COR-L47 (cell line): ENCODE data around the gene IFIT1.
"Not testable (repeated sequence)": the region's sequence is repeated elsewhere in the genome, so short reads cannot be mapped to it uniquely, and the experiment has no call there.

Source experiments
- DNase-seq: peaks from one replicate; lab custom pipeline; 2025; lab: John Stamatoyannopoulos, UW

IFIT1 gene

DNA sequence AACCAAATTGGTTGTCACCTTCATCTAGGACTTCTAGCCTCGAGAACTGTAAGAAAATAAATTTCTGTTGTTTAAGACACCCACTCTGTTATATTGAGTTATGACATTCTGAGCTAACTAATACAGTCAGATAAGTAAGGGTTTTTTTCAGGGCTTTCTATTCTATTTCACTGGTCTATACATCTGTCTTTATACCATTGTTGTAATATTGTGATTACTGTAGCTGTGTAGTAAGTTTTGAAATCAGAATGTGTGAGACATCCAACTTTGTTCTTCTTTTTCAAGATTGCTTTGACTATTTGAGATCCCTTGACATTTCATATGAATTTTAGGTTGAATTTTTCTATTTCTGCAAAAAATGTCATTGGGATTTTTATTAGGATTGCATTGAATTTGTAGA lies 7.5 kb downstream of the IFIT1 start:
- no peak for DNase-seq

DNA sequence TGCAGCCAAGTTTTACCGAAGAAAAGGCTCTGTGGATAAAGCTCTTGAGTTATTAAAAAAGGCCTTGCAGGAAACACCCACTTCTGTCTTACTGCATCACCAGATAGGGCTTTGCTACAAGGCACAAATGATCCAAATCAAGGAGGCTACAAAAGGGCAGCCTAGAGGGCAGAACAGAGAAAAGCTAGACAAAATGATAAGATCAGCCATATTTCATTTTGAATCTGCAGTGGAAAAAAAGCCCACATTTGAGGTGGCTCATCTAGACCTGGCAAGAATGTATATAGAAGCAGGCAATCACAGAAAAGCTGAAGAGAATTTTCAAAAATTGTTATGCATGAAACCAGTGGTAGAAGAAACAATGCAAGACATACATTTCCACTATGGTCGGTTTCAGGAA lies 10.6 kb downstream of the IFIT1 start:
- no peak for DNase-seq

DNA sequence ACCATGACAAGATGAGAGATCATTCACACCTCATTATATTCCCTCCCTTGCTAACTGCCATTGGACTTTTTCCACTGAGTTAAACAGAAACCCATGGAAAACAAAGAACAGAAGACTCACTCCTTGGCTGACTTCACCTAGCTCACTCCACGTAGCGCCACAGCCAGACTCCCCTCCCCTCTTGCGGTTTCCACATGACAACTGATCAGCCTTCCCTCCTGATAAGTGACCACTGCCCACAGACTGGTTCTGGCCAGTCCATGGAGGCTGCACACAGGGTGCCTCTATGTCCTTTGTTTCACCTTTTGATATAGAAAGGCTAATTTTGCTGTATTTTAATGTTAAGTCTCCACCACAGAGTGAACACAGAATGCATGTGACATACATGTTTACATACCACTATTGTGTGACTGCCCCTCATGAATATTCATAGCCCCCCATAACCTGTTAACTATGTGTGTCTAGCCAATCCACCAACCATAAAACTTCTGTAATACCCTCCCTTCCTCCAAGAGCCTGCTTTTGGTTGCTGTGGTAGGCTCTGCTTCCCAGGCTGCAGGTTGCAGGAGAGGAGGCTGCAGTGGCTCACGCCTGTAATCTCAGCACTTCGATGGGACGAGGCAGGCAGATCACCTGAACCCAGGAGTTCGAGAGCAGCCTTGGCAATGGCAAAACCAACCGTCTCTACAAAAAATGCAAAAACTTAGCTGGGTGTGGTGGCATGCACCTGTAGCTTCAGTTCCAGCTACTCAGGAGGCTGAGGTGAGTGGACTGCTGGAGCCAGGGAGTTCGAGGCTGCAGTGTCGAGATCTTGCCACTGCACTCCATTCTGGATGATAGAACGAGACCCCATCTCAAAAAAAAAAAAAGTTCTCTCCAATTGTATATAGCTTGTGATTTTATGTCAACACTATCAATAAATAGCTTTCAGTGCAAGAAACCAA lies 12.0 kb downstream of the IFIT1 start:
- DNase-seq = no peak

DNA sequence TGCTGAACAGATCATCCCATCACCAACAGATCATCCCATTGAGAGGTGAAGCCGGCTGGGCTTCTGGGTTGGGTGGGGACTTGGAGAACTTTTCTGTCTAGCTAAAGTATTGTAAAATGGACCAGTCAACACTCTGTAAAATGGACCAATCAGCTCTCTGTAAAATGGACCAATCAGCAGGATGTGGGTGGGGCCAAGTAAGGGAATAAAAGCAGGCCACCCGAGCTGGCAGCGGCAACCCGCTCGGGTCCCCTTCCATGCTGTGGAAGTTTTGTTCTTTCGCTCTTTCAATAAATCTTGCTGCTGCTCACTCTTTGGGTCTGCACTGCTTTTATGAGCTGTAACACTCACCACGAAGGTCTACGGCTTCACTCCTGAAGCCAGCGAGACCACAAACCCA lies 13.8 kb downstream of the IFIT1 start:
- DNase-seq = not testable (repeated sequence)

DNA sequence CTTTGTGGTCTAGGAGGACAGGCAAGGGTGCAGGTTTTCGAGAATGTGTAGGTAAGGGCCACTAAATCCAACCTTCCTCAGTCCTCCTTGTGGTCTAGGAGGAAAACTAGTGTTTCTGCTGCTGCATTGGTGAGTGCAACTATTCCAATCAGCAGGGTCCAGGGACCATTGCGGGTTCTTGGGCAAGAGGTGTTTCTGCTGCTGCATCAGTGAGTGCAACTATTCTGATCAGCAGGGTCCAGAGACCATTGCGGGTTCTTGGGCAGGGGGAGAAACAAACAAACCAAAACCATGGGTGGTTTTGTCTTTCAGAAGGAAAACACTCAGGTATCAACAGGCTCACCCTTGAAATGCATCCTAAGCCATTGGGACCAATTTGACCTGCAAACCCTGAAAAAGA lies 15.4 kb downstream of the IFIT1 start:
- not testable (repeated sequence) for DNase-seq

DNA sequence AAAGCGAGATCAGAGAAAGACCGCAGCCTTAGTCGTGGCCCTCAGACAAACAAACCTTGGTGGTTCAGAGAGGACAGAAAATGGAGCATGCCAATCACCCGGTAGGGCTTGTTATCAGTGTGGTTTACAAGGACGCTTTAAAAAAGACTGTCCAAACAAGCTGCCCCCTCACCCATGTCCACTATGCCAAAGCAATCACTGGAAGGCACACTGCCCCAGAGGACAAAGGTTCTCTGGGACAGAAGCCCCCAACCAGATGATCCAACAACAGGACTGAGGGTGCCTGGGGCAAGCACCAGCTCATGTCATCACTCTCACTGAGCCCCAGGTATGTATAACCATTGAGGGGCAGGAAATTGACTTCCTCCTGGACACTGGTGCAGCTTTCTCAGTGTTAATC lies 16.9 kb downstream of the IFIT1 start:
- DNase-seq = not testable (repeated sequence)

DNA sequence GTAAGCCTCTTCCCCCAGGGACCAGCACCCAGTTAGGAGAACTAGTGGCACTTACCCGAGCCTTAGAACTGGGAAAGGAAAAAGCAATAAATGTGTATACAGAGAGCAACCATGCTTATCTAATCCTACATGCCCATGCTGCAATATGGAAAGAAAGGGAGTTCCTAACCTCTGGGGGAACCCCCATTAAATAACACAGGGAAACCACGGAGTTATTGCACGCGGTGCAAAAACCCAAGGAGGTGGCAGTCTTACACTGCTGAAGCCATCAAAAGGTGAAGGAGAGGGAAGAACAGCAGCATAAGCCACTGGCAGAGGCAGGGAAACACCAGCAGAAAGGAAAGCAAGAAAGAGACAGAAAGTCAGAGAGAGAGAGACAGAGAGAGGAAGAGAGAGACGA lies 18.1 kb downstream of the IFIT1 start:
- not testable (repeated sequence) for DNase-seq

DNA sequence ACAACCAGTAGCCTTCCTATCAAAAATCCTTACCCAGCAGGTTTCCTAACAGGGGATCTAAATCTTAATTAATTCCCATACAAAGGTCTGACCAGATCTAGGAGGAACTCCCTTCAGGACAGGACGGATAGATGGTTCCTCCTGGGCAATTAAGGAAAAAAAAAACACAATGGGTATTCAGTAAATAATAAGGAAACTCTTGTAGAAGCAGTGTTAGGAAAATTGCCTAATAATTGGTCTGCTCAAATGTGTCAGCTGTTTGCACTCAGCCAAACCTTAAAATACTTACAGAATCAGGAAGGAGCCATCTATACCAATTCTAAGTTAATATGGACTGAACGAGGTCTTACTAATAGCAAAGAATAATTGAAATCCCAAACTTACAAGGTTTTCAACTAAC lies 18.7 kb downstream of the IFIT1 start:
- DNase-seq = not testable (repeated sequence)

DNA sequence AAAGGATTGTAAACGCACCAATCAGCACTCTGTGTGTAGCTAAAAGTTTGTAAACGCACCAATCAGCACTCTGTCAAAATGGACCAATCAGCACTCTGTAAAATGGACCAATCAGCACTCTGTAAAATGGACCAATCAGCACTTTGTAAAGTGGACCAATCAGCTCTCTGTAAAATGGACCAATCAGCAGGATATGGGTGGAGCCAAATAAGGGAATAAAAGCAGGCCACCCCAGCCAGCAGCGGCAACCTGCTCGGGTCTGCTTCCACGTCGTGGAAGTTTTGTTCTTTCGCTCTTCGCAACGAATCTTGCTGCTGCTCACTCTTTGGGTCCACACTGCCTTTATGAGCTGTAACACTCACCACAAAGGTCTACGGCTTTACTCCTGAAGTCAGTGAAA lies 19.9 kb downstream of the IFIT1 start:
- DNase-seq = not testable (repeated sequence)

DNA sequence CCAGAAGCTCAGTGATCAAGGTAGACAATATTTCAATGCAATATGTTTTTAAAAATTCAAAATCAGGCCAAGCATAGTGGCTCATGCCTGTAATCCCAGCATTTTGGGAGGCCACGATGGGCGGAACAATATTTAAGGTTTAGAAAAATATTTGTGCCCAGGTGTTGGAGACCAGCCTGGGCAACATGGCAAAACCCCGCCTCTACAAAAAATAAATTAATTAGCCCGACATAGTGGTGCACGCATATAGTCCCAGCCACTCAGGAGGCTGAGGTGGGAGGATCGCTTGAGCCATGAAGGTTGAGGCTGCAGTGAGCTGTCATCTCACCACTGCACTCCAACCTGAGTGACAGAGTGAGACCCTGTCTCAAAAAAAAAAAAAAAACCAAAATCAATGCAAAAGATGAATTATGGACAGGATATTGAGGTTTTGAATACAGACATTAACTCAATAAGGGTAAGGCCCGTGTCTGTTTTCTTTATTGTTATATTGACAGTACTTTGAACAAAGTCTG lies 21.0 kb downstream of the IFIT1 start:
- no peak for DNase-seq

DNA sequence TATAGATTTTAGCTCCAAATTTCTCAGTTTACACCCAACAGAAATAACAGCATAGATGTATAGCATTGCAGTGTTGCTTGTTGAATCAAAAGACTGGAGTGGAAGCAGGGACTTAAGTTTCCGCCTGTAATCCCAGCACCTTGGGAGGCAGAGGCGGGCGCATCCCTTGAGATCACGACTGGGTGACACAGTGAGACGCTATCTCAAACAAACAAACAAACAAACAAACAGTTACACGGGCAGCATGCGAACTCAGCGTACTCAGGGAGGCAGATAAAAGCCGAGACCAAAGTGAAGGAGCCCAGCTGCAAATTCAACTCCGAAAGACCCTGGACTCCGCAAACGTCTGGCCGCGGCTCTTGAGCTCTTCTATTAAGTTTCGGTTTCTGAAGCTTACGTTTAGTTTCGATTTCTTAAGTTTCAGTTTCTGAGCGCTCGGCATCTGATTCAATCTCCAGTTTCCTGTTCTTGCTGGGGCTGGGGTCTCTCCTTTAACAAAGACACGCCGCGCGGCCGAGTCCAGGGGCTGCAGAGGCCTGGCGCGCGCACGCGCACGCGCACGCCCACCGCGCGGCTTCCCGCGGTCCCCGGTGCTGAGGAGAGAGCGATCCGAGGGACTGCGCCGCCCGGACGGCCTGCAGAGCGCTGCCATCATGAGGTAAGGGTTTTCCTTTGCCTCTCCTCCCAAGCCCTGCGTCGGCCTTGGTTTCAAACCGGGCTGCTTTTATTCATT lies 21.9 kb downstream of the IFIT1 start, which contains the start of gene IFIT5:
Gene IFIT5 (plus strand): TSS at position 423 of the 733 bp plus-strand sequence. CDS start 231 bp downstream, at position 654.
- DNase-seq = peak; percentile 47

DNA sequence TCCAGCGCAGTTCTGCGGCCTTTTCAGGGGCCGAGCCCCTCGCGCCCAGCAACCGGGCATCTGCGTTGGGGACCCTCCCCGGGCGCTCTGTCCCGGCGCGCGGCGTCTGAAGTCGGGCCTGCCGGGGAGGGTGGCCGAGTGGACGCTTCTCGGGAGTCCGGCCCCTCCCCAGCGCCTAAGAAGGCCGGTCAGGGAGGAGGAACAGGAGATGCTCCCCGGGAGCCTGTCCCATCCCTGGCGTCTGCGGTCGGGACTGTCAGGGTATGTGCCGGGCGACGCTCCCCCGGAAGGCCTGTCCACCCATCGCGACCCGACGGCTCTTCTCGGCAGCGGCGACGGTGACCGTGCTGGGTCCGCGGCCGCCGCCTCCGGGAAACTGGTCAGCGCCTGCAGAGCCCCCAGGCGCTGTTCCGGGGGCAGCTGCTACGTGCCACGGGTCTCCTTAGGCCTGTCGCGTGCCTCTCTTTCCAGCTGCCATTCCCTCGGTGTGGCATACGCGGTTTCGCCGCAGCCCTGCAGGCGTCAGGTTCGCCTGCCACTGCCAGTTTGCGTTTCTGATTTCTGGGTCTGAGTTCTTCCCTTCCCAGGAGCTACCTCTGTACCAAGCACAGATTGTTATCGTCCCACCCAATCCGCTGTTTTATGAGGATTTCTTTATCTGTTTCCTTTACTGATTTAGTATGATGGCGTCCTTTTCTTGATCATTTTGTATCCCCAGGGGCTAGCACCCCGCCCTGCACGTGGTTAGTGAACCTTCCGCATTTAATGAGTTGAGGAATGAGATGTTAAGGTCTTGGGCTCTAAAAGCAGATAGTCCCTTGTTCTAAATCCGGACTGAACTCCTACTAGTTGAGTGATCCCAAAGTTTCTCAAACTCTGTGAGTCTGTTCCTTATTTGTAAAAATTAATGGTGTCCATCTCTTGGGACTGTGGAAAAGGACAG lies 22.7 kb downstream of the IFIT1 start:
- DNase-seq = no peak

DNA sequence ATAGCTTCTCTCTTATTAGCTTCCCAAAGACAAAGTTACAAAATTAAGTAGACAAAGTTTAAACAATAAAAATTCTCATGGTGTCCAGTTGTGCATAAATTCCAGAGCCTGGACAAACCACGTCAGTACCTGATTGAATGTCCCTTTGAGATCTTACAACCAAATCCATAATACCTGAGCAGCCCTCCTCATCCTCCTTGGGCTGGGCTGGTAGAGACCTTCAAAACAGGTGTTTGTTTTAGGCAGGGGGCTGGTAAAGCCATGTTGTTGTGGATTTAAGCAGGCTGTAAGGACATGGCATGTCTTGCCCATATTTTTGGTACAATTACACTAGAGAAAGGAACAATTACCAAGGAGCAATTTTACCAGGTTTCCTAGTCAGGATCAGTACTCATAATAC lies 24.0 kb downstream of the IFIT1 start:
- no peak for DNase-seq

DNA sequence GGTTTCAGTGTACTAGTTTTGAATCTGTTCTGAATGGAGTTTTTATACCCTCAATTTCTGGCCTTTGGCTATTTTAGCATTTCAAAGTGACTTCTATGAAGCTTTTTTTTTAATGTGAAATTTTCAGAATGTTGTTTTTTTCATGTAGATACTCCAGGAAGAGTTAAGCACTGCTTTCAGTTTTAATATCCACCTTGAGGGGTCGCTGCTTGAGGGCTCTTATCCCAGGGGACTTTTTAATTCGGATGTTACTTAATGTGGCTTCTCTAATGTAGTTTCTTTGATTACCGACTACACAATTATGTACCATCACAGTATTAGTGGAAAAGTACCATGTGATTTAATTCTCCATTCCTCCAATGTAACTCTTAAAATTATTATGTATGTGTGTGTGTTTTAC lies 27.1 kb downstream of the IFIT1 start:
- no peak for DNase-seq

DNA sequence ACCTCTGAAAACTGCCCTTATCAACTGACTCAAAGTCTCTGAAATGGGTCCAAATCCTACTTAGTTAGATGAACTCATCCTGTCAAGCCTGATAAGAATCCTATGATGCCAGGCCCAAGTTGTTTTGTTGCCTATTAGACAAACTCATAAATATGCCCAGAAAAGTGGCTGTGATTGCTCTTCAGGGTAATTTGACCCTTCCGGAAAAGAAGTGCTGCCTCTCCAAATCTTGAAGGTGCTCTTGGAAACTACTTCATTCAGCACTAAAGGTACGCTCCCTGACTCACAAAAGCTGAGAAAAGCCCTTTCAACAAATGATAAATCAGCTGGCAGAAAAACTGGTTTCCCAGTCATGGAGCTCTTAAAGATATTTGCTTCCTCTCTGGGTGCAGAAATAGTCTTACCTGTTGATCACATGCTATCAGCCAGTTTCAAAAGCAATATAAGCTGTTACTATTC lies 28.6 kb downstream of the IFIT1 start:
- DNase-seq = no peak

DNA sequence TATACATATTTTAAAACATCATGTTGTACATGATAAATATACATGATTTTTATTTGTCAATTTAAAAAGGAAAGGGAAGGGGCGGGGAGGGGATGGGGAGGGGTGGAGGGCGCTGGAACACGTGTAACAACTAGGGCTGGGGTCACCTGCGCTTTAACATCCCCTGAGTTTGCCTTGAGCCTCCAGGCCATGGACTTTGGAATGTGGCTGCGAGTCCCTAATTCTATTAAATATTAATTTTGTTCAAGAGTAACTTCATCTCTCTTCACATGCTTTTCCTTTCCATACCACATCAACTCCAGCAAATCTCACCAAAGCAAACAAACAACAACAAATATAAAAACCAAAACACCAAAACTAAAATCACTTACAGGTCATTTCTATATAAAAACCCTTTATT lies 32.6 kb downstream of the IFIT1 start:
- DNase-seq = no peak

DNA sequence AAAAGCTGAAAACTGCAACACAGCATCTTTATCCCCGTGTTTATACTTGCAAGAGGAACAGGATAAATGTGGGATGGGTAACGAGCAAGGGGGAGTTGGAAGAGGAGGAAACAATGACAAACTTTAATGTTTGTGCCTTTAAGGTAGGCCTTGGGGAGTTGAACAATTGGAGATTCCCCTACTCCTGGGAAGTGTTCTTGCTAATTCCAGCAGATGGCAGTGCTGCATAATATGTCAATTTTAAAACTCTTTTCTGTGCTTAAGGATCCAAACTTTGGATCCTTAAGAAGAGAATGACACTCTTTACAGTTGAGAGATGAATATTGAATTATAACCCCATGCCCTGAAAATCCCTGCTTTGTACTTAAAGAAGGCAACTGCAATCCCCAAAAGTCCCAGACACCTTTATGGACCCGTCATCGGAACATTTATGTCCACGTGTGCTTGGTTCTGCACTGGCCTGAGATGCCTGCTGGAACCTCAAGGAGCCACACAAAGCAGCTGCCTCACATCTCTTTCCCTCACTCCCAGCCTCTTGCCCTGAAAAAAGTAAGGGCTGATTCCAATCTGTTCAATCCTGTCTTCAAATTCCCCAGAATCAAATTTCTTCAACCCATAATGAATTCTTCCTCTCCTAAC lies 33.9 kb downstream of the IFIT1 start:
- DNase-seq = no peak

DNA sequence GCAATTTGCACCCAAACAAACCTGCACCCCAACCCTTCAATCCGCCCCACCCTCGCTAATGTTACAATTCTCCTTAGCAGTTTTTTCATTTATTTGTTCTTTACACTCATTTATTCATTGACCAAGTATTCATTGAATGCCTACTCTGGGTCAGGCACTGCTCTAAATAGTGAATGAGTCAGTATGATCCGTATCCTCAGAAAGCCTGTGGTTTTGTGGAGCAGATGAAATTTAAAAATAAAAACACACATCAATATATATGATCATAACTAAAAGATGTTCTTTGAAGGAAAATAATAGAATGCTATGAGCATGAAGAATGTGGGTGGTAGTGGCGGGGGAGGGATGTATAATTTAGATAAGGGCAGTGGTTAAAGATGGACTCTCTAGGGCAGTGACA lies 35.2 kb downstream of the IFIT1 start:
- no peak for DNase-seq

DNA sequence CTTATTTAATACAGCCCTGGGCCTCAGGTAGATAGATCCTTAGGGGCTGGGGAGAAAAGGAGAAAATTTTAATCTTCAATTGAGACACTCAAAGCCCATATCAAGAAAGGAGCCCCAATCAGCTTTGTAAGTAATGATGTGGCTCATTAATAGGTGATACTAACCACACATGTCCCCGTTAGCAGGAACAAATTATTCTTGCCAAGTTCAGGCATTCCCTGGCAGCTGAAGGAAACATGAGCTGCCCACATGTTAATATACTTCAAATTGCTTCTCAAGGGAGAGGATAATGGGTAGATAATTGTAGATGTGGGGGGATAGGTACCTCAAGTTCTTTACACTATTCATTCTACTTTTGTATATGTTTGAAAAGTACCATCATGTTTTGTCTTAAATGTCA lies 36.5 kb downstream of the IFIT1 start:
- no peak for DNase-seq

DNA sequence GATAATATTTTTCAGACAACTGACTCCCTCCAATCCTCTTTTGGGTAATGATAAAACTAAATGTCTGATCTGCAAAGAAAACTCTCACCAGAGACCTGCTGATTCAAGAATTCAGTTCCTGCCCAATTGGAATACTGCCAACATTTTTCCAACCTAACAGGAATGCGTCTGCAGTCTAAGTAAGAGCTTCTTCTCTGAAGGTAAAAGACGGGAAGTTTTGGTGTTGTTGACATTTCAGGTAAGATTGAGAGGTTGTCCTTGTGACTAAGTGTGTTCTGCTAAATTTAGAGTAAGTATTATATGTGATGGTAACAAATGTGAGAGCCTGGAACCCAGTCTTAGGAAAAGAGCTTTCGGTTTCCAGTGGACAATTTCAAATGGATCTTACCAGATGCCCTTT lies 39.6 kb downstream of the IFIT1 start:
- no peak for DNase-seq

DNA sequence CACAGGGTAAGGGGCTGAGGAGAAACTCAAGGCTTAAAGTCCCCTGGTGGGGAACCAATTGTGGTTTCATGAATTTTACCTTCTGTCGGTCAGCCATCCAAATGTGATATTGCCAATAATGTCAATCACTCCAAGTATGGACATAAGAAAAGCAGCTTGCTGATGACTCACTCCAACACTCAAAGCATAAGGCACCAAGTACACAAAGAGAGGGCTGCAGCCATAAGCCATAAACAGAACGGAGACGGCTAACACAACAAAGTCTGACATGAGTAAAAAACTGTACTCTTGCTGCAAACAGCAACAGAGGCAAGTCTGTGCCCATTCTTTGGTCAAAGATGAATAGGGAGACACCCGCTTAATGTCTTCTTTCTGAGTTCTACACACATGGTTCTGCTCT lies 46.1 kb downstream of the IFIT1 start:
- DNase-seq = no peak
